H1 (cell line): ENCODE results near the gene FKBP6. TPM values are rescaled to one million over a fixed set of nuclear protein-coding genes. Genes with fewer than 3 reads are reported as not detected.
"Not testable (repeated sequence)": the region's sequence is repeated elsewhere in the genome, so short reads cannot be mapped to it uniquely, and the experiment has no call there.

Experiments used
- CTCF ChIA-PET: fragments of 300-600 bp; sonication (Branson Sonifier 250); formaldehyde crosslinking; loops from one replicate; lab custom pipeline; 2021; ENCODE audit not compliant: partially characterized antibody; lab: Charles Lee
- POLR2A ChIA-PET: fragments of 300-600 bp; sonication (Branson Sonifier 250); formaldehyde crosslinking; loops from one replicate; lab custom pipeline; 2021; ENCODE audit warnings: inconsistent platforms; ENCODE audit not compliant: partially characterized antibody; lab: Charles Lee
- DNase-seq, 2 experiments: peaks; one replicate each; pipeline versions ENCODE4 v3.0.0 to v3.0.0-alpha.2; 2010 to 2022; ENCODE audit warnings: low spot score in 2 of 2, low read depth in 1 of 2, mixed read lengths in 1 of 2
- FAIRE-seq: peaks from 2 replicates; lab custom pipeline; 2011; peaks lifted over from hg19 to GRCh38; lab: Jason Lieb, UNC
- H2AFZ ChIP-seq: 2 replicates; pipeline ENCODE4 v1.8.1; 2012; ENCODE audit warnings: low read length, inconsistent platforms
- H2AK5ac ChIP-seq: 2 replicates; pipeline ENCODE4 v1.6.1; 2013; ENCODE audit warnings: low read depth, low read length
- H2BK120ac ChIP-seq: replicated peaks from 2 replicates; pipeline ENCODE3; 2013; ENCODE audit warnings: low read depth, low read length, inconsistent platforms
- H2BK12ac ChIP-seq: 2 replicates; pipeline ENCODE4 v1.6.1; 2013; ENCODE audit warnings: low read depth, low read length
- H2BK15ac ChIP-seq: 2 replicates; pipeline ENCODE4 v1.6.1; 2013; ENCODE audit warnings: low read length
- H2BK20ac ChIP-seq: 2 replicates; pipeline ENCODE4 v1.6.1; 2013; ENCODE audit warnings: low read length
- H2BK5ac ChIP-seq: 2 replicates; pipeline ENCODE4 v1.6.1; 2013; ENCODE audit warnings: low read depth, low read length
- H3K14ac ChIP-seq: 2 replicates; pipeline ENCODE4 v1.6.1; 2013; ENCODE audit warnings: inconsistent platforms; ENCODE audit not compliant: insufficient read length
- H3K18ac ChIP-seq: 2 replicates; pipeline ENCODE4 v1.6.1; 2013; ENCODE audit warnings: low read length; ENCODE audit errors: extremely low read depth
- H3K23ac ChIP-seq: 2 replicates; pipeline ENCODE4 v1.6.1; 2013; ENCODE audit warnings: inconsistent platforms; ENCODE audit not compliant: insufficient read length
- H3K23me2 ChIP-seq: 2 replicates; pipeline ENCODE4 v1.6.1; 2013; ENCODE audit warnings: low read depth, low read length
- H3K27ac ChIP-seq: 2 replicates; pipeline ENCODE4 v1.6.1; 2011; ENCODE audit warnings: low read depth, low read length, inconsistent platforms
- H3K27me3 ChIP-seq, 4 experiments: replicated peaks in 1 of 4; 1 replicate in 1 of 4; 2 replicates in 3 of 4; pipeline versions ENCODE4 v1.6.1 to v1.8.1; 2011 to 2013; ENCODE audit warnings: low read length in 3 of 4, mild to moderate bottlenecking in 3 of 4, inconsistent platforms in 2 of 4, mixed read lengths in 2 of 4, moderate library complexity in 1 of 4; ENCODE audit not compliant: control insufficient read depth in 3 of 4, insufficient read depth in 3 of 4; ENCODE audit errors: extremely low read depth in 1 of 4
- H3K36me3 ChIP-seq, 4 experiments: 2 replicates each; pipeline versions ENCODE4 v1.6.1 to v1.8.1; 2011 to 2013; ENCODE audit warnings: mild to moderate bottlenecking in 4 of 4, low read length in 3 of 4, moderate library complexity in 2 of 4, control low read depth in 1 of 4, inconsistent platforms in 1 of 4; ENCODE audit not compliant: insufficient read depth in 4 of 4, control insufficient read depth in 2 of 4
- H3K4ac ChIP-seq: replicated peaks from 2 replicates; pipeline ENCODE3; 2013; ENCODE audit warnings: low read length, low read depth, mixed read lengths, inconsistent platforms; ENCODE audit not compliant: insufficient read length
- H3K4me1 ChIP-seq, 4 experiments: replicated peaks in 1 of 4; 1 replicate in 1 of 4; 2 replicates in 3 of 4; pipeline versions ENCODE4 v1.6.1 to v1.8.1; 2011 to 2013; ENCODE audit warnings: low read length in 3 of 4, inconsistent platforms in 2 of 4, mixed read lengths in 1 of 4; ENCODE audit not compliant: insufficient read depth in 4 of 4, control insufficient read depth in 3 of 4
- H3K4me2 ChIP-seq, 2 experiments: 2 replicates each; pipeline versions ENCODE4 v1.6.1 to v1.8.1; 2011 to 2013; ENCODE audit warnings: low read depth in 2 of 2, low read length in 2 of 2, control low read depth in 1 of 2, inconsistent platforms in 1 of 2, mild to moderate bottlenecking in 1 of 2; ENCODE audit not compliant: insufficient read depth in 1 of 2
- H3K4me3 ChIP-seq, 4 experiments: fragments of 200-600, 300-600 bp in 1 of 4; sonication (generic), shearing (Covaris generic), sonication (Bioruptor Twin) in 1 of 4; 2 replicates each; pipeline versions ENCODE4 v1.5.1 to v1.8.1; 2011 to 2016; ENCODE audit warnings: low read length in 4 of 4, low read depth in 3 of 4, control low read depth in 2 of 4, inconsistent platforms in 2 of 4, mild to moderate bottlenecking in 2 of 4, mixed read lengths in 1 of 4, moderate library complexity in 1 of 4; ENCODE audit not compliant: insufficient read depth in 2 of 4; ENCODE audit errors: extremely low read depth in 1 of 4
- H3K56ac ChIP-seq: replicated peaks from 2 replicates; pipeline ENCODE3; 2013; ENCODE audit warnings: low read depth, mild to moderate bottlenecking, mixed read lengths, low read length, inconsistent platforms; ENCODE audit not compliant: insufficient read length
- H3K79me1 ChIP-seq: 2 replicates; pipeline ENCODE4 v1.6.1; 2013; ENCODE audit warnings: low read depth, low read length, control low read depth
- H3K79me2 ChIP-seq, 2 experiments: 2 replicates each; pipeline versions ENCODE4 v1.6.1 to v1.8.1; 2012 to 2013; ENCODE audit warnings: low read length in 2 of 2, mild to moderate bottlenecking in 2 of 2, inconsistent platforms in 1 of 2; ENCODE audit not compliant: insufficient read depth in 2 of 2, control insufficient read depth in 1 of 2
- H3K9ac ChIP-seq, 4 experiments: replicated peaks in 1 of 4; 1 replicate in 1 of 4; 2 replicates in 3 of 4; pipeline versions ENCODE4 v1.6.1 to v1.8.1; 2011 to 2013; ENCODE audit warnings: low read depth in 3 of 4, low read length in 3 of 4, control low read depth in 2 of 4, mild to moderate bottlenecking in 2 of 4, moderate library complexity in 2 of 4, inconsistent platforms in 1 of 4; ENCODE audit errors: extremely low read depth in 1 of 4
- H3K9me3 ChIP-seq, 2 experiments: 2 replicates each; pipeline versions ENCODE4 v1.6.1 to v1.8.1; 2012 to 2013; ENCODE audit warnings: mild to moderate bottlenecking in 2 of 2, moderate library complexity in 2 of 2, control low read depth in 1 of 2, inconsistent platforms in 1 of 2, low read depth in 1 of 2, low read length in 1 of 2, mixed read lengths in 1 of 2; ENCODE audit not compliant: insufficient read depth in 2 of 2
- H4K20me1 ChIP-seq, 2 experiments: replicated peaks in 1 of 2; 2 replicates each; pipeline versions ENCODE3 to v1.8.1; 2011 to 2013; ENCODE audit warnings: inconsistent platforms in 2 of 2, low read length in 2 of 2, mild to moderate bottlenecking in 1 of 2; ENCODE audit not compliant: insufficient read depth in 2 of 2, control insufficient read depth in 1 of 2
- H4K5ac ChIP-seq: 2 replicates; pipeline ENCODE4 v1.6.1; 2013; ENCODE audit warnings: low read length, low read depth, mixed read lengths, inconsistent platforms; ENCODE audit not compliant: insufficient read length
- H4K8ac ChIP-seq: 2 replicates; pipeline ENCODE4 v1.8.0; 2013; ENCODE audit warnings: mild to moderate bottlenecking, moderate library complexity, low read length, inconsistent platforms; ENCODE audit not compliant: insufficient read depth; ENCODE audit errors: extremely low read depth
- H4K91ac ChIP-seq: replicated peaks from 2 replicates; pipeline ENCODE3; 2013; ENCODE audit warnings: low read length, mixed read lengths, inconsistent platforms; ENCODE audit not compliant: insufficient read length
- WGBS, 2 experiments: shearing (Covaris generic) in 1 of 2; methylation state at CpG; one replicate each; pipeline versions ENCODE4 v1.1.6 to v1.1.7; 2013 to 2015; ENCODE audit warnings: low lambda C conversion rate in 2 of 2, mixed read lengths in 2 of 2, inconsistent platforms in 1 of 2, low coverage in 1 of 2, missing lambda C conversion rate in 1 of 2; ENCODE audit not compliant: insufficient replicate concordance in 2 of 2, insufficient coverage in 1 of 2, insufficient read length in 1 of 2; ENCODE audit errors: extremely low coverage in 1 of 2, missing lambda C conversion rate in 1 of 2; 5-methylcytosine and 5-hydroxymethylcytosine counted together
- polyA plus RNA-seq, 7 experiments: library from polyadenylated mRNA; depleted of rRNA in 3 of 7; stranded (reverse) in 5 of 7; unstranded in 2 of 7; fragments of >200 nt in 5 of 7; fragments of 200-250 nt in 2 of 7; gene quantifications; 1 replicate in 5 of 7; 2 replicates in 1 of 7; 4 replicates in 1 of 7; pipeline versions ENCODE4 v1.2.1 to v1.2.3, GENCODE V29; 2011 to 2013; ENCODE audit warnings: missing spikeins in 2 of 7, mixed read lengths in 2 of 7
- small RNA-seq: library from polyadenylated mRNA; stranded (forward); fragments of <200 nt; extraction: miRNeasy Mini kit (QIAGEN cat#:217004); gene quantifications from one replicate; pipeline ENCODE3, GENCODE V24; 2013; ENCODE audit not compliant: insufficient read depth
- total RNA-seq: library from RNA; stranded (reverse); fragmentation: NEBNext Ultra II Directional; extraction: Animal tissue kit (Norgen Biotek cat#: 25700); gene quantifications from 2 replicates; pipeline ENCODE4 v1.2.1, GENCODE V29; 2021

The FKBP6 gene
- total and polyA plus RNA-seq, 2 of the 8 experiments (the other 6 are each of a cell fraction or from before 2014, with no cell fraction given), result 0.14 to 0.19 TPM

- H2BK15ac ChIP-seq, H4K8ac ChIP-seq, H2BK20ac ChIP-seq, H4K91ac ChIP-seq, H3K79me1 ChIP-seq, H3K56ac ChIP-seq, H3K23ac ChIP-seq, H3K23me2 ChIP-seq, POLR2A ChIA-PET, H2BK5ac ChIP-seq, H3K79me2 ChIP-seq, H2BK12ac ChIP-seq, H3K18ac ChIP-seq, H3K4me1 ChIP-seq, H4K5ac ChIP-seq, H4K20me1 ChIP-seq, H3K27me3 ChIP-seq, H3K27ac ChIP-seq, H3K36me3 ChIP-seq, H3K9me3 ChIP-seq, H2BK120ac ChIP-seq, H3K14ac ChIP-seq, H3K4me3 ChIP-seq, CTCF ChIA-PET, H3K4me2 ChIP-seq, FAIRE-seq, H2AK5ac ChIP-seq, DNase-seq, H2AFZ ChIP-seq, H3K9ac ChIP-seq, H3K4ac ChIP-seq: not testable (repeated sequence)
- WGBS, 2 experiments, result 83% methylated on average over 3 of the region's 3 CpGs; no CpG with 5 or more reads in 1 of the 2 experiments
These were observed 76.9 kb downstream of the FKBP6 start for GRCh38 chr7:73404860-73405259.

Small RNA genes within 50 kb of the gene (small RNA-seq; reads per million reads assigned to genes)
- gene RF00019 (not detected), gene RNU6-1080P (not detected)

Other genes with a start within 250 kb of the FKBP6 start
- gene SPDYE9, start 242.1 kb upstream of the FKBP6 start, total RNA-seq, result not detected in 2 replicates
- not detected in 2 replicates for gene SPDYE9, start 242.1 kb upstream of the FKBP6 start, polyA plus RNA-seq (2011; rRNA removed)
- gene NSUN5, start 19.3 kb upstream of the FKBP6 start, total RNA-seq, result 55.8 and 56.2 TPM in 2 replicates
- gene NSUN5, start 19.3 kb upstream of the FKBP6 start, polyA plus RNA-seq (2011; rRNA removed), result 89.0 and 110 TPM in 2 replicates
- gene TRIM50, start 79 bp upstream of the FKBP6 start, total RNA-seq, result 0.31 TPM in 1 of 2 replicates, not detected in the other
- gene TRIM50, start 79 bp upstream of the FKBP6 start, polyA plus RNA-seq (2011; rRNA removed), result 0.12 and 0.25 TPM in 2 replicates
- 3.2 and 3.5 TPM in 2 replicates for gene FZD9, start 105.6 kb downstream of the FKBP6 start, total RNA-seq
- 4.7 and 6.7 TPM in 2 replicates for gene FZD9, start 105.6 kb downstream of the FKBP6 start, polyA plus RNA-seq (2011; rRNA removed)
- 83.6 and 86.8 TPM in 2 replicates for gene BAZ1B, start 194.1 kb downstream of the FKBP6 start, total RNA-seq
- gene BAZ1B, start 194.1 kb downstream of the FKBP6 start, polyA plus RNA-seq (2011; rRNA removed), result 14.8 and 21.0 TPM in 2 replicates
- gene BCL7B, start 229.5 kb downstream of the FKBP6 start, total RNA-seq, result 24.9 and 32.3 TPM in 2 replicates
- 42.1 and 44.6 TPM in 2 replicates for gene BCL7B, start 229.5 kb downstream of the FKBP6 start, polyA plus RNA-seq (2011; rRNA removed)